HG03280 (cell line): ENCODE data around the gene ANKRA2.

Source experiments
- ATAC-seq: cut with Tn5 transposase; IDR thresholded peaks from one replicate; pipeline ENCODE4 v1.9.1; 2021; ENCODE audit warnings: mild to moderate bottlenecking, moderate library complexity; ENCODE audit not compliant: unreplicated experiment

Gene ANKRA2, protein sequence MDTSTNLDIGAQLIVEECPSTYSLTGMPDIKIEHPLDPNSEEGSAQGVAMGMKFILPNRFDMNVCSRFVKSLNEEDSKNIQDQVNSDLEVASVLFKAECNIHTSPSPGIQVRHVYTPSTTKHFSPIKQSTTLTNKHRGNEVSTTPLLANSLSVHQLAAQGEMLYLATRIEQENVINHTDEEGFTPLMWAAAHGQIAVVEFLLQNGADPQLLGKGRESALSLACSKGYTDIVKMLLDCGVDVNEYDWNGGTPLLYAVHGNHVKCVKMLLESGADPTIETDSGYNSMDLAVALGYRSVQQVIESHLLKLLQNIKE

DNA sequence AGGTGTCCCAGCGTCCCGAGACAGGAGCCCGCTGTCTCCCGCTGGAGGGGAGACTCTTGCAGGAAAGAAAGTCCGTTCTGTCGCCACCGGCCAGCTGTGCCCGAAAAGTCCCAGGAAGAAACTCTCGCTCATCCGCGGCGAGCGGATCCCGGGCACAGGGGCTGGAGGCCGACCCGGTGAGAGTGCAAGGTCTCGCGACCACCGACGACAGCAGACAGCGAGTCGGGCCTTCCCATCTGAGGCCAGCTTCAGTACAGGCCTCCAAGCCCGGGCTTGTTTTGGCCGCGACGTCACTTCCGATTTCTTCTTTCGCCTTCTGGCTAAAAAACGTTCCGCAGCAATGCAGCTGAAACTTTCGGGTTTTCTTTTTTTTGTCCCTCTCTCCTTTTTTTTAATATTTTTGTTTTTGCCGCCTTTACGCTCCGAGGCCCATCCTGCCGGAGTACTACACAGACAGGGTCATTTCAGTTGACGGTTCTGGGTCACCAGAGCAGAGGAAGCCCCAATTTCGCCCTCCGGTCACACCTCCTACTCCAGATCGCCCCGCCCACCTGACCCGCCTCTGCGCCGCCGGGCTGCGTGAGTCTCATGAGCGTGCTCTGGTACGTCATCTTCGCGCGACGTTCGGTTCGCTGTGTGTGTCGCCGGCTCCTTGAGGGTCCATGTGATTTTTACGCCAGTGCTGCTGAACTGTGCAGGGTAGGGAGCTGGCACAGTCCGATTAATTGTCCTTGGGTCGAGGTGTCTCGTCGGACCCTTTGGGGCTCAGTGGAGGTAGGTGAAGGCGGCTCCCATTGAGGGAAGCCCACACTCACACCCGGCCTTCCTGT lies at the start of gene ANKRA2, which contains the start of gene UTP15:
ANKRA2 (minus strand) TSS at position 501 of the 830 bp plus-strand sequence. CDS start 2,758 bp downstream, outside the sequence.
UTP15 (plus strand) TSS at position 605 of the 830 bp plus-strand sequence. CDS start 1,602 bp downstream, outside the sequence.
- peak; percentile 95 for ATAC-seq

DNA sequence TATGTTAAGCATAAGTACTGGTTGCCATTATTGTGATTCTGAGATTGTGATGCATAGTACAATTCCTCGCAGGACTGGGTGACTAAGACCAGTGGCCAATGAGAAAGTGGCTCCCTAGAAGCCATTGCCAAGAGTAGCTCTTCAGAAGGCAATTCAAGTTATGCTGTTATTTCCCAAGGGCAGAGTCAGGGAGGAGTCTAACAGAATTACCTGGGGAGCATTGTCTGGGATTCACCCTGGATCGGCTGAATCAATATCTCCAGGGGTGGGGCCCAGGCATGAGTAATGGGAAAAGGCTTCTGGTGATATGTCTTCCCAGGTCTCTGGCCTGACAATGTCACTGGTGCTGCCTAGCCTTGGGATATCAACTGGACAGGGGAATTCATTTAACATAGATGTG lies 49.6 kb upstream of the ANKRA2 start:
- no peak for ATAC-seq

GRCh38 chr5:73612799-73613198 lies 47.4 kb upstream of the ANKRA2 start:
- ATAC-seq: no peak

- no peak for ATAC-seq
Measured at GRCh38 chr5:73607228-73607627, 41.8 kb upstream of the ANKRA2 start.

DNA sequence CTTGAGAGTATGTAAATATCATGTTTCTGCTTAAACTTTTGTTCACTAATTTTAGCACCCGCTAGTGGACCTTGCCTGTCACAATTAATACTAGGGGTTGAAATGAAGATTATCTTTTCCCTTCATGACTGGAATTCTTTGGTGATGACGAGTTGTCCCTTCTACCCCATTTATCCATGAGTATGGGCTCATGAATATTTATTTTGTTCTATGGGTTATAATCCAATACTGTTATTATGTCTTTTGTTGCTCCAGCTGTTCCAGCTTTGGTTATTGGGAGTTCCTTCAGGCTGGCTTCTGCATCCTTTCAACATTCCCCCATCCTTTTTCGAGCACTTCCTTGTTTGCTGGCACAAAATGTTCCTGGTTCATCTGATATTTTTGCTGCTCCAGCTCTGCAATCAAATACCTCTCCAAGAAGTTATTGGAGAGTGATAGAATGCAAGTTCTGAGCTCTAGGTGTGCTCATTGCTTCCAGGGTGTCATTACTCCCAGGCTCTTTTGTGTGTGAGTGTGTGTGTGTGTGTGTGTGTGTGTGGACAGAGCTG lies 40.8 kb upstream of the ANKRA2 start:
- ATAC-seq: no peak

- ATAC-seq: no peak
Measured at GRCh38 chr5:73605223-73606087, 40.0 kb upstream of the ANKRA2 start.

GRCh38 chr5:73603998-73604397 lies 38.6 kb upstream of the ANKRA2 start:
- no peak for ATAC-seq

DNA sequence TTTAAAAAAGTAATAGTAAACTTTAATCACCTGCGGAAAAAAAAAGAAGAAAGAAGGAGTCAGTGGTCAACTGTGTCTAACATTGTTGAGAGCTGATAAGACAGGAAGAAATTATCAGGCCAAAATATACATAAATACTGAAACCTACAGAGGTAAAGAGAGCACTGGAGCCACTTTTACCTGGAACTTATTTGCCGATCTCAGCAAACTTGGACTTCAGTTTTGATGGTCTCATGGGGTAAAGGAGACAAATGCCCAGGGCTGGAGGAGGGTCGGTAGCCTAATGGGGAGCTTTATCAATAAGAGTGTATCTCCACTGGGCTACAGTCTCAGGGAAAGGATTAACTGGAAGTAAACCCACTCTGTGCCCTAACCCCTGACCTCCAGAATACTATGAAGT lies 33.9 kb upstream of the ANKRA2 start:
- no peak for ATAC-seq

DNA sequence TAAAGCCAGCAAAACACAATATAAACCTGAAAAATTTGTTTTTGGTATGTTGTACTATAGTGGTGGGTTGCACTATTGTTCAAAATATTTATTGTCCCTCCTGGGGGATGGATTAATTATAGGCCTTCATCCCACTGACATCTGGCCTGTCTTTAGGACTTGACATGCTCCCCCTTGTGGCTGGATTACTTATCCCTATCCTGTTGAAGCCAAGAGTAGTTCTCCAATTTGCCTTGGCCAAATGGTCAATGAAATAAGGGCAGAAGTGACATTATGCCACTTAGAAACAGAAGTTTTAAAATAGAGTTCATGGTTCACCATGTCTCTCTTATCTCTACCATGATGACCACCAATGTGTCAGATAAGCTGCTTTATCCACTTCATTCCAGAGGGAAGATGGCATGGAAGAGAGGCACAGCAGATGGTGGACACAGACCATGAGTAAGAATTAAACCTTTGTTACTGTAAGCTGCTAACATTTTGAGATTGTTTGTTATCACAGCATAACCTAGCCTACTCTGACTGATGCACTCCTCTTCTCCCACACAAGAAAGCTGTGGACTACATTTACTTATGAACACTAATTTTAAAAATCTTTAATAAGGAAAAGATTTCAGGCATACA lies 31.4 kb upstream of the ANKRA2 start:
- no peak for ATAC-seq

GRCh38 chr5:73592551-73592950 lies 27.1 kb upstream of the ANKRA2 start:
- ATAC-seq: no peak

- ATAC-seq: no peak
Measured at GRCh38 chr5:73591698-73592501, 26.5 kb upstream of the ANKRA2 start.

DNA sequence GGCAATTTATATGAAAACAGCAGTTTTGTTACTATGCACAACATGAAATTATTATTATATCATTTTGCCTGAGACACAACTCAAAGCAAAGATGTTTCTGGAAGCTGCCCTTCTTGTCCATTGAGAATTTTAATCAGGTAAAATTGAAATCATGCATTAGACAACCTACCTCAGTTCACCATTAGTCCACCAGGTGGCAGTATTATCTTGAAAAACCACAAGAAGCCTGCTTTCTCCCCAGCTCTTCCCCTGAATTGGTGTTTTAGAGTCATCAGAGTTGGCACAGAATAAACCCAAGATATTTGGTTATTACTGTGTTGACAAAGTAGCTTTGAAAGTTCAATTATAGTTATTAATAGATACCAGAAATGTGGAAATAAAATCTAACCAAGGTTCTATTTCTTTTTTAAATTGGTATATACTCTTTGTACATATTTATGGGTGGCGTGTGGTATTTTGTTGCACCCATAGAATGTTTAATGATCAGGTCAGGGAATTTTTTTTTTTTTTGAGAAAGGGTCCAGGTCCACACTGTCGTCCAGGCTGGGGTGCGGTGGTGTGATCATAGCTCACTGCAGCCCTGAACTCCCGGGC lies 25.8 kb upstream of the ANKRA2 start:
- peak; percentile 61 for ATAC-seq

DNA sequence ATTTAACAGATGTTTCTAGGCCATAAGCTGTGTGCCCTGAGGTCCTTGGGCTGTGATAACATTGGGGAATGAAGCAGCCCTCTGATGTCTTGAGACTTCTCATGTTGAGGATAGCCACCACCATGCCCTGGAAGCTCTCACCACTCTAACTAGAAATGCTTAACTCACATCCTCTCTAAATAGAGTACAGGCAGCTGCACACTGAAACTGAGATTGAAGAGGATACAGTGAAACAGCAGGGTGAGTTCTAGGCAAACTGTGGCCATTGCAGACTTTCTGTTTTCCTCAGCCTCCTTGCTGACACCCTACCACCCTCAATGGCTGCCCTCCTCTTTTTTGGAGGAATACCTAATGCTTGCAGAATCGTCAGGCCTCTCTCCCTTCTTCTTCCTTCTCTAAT lies 22.5 kb upstream of the ANKRA2 start:
- ATAC-seq: peak; percentile 70

DNA sequence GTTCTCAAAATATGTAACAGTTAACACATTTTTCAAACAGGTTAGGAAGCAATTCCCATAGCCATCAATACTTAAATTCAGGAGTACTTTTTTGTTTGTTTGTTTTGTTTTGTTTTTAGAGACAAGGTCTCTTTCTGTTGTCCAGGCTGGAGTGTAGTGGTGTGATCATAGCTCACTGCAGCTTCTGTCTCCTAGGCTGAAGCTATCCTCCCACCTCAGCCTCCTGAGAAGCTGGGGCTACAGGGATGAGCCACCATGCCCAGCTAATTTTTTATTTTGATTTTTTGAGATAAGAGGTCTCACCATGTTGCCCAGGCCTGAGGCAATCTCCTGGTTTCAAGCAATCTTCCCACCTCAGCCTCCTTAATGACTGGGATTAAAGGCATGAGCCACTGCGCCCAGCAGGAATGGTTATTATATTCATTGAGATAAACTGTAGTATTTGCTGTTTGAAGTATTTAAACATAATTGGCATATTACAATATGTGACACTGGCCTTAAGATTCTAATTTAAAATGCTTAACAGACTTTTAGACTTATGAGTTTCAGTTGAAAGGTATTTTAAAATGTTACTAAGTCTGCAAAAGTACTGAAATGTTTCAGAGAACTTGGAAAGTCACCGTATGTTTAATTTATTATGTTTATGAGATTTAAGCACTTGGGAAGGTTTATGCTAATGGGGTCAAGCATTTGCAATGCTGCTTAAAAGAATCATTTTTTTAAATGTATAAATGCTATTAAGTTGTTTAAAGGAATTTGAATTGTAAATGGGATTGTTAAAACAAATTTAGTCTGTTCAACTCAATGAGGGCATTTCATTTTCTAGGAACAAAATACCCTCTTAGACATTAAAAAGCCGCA lies 17.1 kb upstream of the ANKRA2 start:
- no peak for ATAC-seq

GRCh38 chr5:73565969-73566547 lies 619 bp upstream of the ANKRA2 start:
- no peak for ATAC-seq

GRCh38 chr5:73564675-73565074 lies 764 bp downstream of the ANKRA2 start:
- no peak for ATAC-seq

DNA sequence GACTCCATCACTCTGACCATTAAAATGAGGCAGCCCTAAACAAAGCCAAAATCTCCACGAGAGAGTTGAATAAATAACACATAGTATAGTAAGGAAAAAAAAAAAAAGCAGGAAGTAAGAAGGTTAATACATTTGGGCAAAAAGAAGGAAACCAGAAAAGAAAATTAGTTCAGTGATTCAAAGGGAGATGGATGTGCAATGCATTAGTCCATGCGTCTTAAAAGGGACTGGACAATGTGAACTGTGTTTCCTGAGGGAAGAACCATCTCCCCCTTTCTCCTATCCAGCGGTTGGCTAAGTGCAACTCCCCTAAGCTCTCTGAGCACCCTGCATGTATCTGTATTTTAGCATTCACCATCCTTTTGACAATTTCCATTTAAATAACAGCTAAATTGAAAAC lies 1.4 kb downstream of the ANKRA2 start:
- no peak for ATAC-seq

GRCh38 chr5:73558950-73559349 lies 6.5 kb downstream of the ANKRA2 start:
- ATAC-seq: no peak
